GM12865 (cell line): ENCODE measurements around the gene AK1.

Experiments used
- DNase-seq: peaks from one replicate; pipeline ENCODE4 v3.0.0; 2010; ENCODE audit warnings: low read depth
- H3K4me3 ChIP-seq: 2 replicates; pipeline ENCODE4 v1.5.1; 2011; ENCODE audit warnings: mild to moderate bottlenecking, low read depth, low read length, control low read depth
- TF ChIP-seq, protein P1 (sequence below): IDR thresholded peaks from 2 replicates; pipeline ENCODE4 v1.5.1; 2011; ENCODE audit warnings: low read length, control low read depth, low read depth, inconsistent platforms; ENCODE audit not compliant: insufficient read depth; ENCODE audit errors: missing control alignments

AK1 gene

DNA sequence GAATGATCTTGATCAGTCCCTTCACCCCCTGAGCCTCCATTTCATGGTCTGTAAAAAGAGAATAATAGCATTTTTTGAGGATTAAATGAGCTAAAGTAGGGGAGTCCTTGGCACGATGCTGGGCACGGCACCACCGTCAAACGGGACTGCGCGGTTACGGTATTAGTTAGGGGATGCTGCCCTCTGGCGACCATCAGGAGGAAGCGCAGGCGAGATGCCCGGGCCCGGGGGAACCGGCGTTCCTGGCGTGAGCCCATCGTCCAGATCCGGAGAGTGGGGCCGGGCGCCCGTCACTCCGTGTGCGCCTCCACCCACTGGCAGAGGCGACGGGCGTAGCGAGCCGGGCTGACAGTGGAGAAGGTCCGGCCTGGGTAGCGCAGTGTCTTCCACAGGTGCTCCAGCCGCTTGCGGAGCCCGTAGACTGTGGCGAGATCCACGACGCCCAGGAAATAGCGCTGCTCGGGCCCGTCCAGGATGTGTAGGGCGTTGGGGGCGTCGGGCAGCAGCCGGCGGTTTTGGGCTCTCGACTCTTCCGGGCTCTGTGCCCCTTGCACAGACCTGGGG, 44.2 kb upstream of the AK1 start:
- TF ChIP-seq, protein P1, sequence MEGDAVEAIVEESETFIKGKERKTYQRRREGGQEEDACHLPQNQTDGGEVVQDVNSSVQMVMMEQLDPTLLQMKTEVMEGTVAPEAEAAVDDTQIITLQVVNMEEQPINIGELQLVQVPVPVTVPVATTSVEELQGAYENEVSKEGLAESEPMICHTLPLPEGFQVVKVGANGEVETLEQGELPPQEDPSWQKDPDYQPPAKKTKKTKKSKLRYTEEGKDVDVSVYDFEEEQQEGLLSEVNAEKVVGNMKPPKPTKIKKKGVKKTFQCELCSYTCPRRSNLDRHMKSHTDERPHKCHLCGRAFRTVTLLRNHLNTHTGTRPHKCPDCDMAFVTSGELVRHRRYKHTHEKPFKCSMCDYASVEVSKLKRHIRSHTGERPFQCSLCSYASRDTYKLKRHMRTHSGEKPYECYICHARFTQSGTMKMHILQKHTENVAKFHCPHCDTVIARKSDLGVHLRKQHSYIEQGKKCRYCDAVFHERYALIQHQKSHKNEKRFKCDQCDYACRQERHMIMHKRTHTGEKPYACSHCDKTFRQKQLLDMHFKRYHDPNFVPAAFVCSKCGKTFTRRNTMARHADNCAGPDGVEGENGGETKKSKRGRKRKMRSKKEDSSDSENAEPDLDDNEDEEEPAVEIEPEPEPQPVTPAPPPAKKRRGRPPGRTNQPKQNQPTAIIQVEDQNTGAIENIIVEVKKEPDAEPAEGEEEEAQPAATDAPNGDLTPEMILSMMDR, result peak; percentile 86
- peak; percentile 73 for DNase-seq
- H3K4me3 ChIP-seq, result no peak overlapping the region

DNA sequence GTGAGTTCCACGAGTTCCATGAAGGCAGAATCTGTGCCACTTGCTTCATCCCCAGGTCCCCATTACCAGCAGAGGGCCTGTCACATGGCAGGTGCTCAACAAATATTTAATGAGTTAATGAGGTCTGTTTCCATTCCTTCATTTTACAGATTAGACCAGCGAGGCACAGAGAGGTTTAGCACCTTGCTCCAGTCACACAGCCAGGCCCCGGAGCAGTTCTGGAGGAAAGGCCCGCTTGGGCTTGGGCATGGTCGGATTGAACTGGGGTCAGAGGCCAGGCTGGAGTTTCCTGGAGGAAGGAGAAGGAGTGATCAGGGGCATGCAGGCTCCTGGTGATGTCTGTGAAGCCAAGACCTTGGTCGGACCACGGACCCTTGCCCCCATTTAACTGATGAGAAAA, 43.3 kb upstream of the AK1 start:
- H3K4me3 ChIP-seq, result no peak overlapping the region
- TF ChIP-seq, protein P1, result no peak
- no peak for DNase-seq

DNA sequence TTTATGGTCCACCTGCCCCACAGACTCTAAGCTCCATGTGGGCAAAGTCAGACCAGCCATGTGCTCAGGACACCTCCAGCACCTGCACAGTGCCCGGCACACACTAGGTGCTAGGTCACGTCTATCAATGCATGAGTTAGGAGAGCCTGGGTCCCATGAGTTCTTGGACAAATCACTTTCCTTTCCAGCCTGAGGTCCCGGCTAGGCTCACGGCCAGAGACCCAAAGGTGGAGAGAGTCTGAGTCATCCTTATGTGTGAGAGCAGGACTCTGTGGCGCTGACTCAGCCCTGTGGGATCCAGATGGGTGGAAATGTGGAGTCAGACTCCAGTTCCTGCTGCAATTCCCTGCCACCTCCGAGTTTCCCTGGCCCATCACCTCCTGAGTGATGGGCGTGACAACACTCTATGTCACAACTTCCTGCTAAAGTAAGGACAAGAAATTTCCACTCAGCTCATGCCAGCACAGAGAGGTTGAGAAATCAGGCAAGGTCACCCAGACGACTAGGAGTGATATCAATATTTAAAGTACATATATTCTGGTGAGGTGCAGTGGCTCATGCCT, 41.9 kb upstream of the AK1 start:
- TF ChIP-seq, protein P1, result no peak
- H3K4me3 ChIP-seq, result no peak overlapping the region
- DNase-seq, result no peak

DNA sequence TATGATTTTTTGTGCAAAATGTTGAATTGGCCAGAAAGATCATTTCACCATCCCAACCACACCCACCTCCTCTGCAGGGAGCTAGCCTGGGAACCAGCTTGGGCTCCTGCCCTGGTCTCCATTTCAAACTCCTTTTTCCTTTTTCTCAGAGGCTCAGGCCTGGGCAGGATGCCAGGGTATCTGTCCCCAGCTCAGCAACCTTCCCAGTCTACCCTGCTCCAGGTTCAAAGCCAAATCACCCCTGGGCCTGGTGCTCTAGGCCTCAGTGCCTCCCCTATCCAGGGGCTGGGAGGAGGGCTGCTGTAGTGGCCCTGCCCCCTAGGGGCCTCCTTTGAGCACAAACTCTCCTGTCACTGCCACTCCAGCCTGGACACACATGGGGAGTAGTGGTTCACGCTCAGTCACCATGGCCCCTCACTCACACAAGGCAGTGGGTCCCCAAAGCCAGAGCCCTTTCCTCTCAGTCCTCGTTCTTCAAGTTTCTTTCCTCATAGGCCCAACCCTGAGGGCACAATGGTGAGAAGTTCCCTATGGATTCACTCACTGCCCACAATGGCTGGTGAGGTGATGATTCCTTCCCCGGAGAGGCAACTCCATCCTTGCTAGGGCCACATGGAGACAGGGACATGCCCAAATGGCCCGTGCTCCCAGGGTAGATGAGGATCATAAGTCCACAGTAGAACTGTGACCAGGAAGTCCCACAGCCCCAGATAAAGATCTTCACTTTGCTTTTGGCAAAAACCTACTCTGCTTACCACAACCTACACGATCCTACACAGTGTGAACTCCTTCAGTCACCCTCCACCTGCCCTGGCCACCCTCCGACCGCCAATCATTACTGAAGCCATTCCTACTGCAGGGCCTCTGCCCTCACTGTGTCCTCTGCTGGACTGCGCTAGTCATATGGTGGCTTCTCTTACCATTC, 41.0 kb upstream of the AK1 start:
- DNase-seq, result peak; percentile 39
- TF ChIP-seq, protein P1, result peak; percentile 13
- H3K4me3 ChIP-seq, result no peak overlapping the region

DNA sequence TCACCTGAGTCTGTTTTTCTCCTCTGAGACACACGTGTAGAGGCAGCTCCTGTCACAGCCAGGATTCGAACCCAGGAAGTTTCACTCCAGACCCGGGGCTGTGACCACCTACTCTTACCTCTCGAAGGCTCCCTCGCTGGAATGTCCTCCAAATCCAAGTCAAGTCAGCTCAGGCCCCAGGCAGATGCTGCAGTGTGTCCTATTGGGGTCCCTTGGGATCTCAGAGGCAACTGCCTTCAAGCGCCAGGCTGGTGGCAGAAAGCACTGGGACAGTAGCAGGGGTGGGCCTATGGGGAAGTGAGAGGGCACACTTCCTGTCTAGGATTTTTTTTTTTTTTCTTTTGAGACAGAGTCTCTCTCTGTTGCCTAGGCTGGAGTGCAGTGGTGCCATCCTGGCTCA, 40.1 kb upstream of the AK1 start:
- peak; percentile 80 for DNase-seq
- peak overlapping the region; percentile 59 for H3K4me3 ChIP-seq

DNA sequence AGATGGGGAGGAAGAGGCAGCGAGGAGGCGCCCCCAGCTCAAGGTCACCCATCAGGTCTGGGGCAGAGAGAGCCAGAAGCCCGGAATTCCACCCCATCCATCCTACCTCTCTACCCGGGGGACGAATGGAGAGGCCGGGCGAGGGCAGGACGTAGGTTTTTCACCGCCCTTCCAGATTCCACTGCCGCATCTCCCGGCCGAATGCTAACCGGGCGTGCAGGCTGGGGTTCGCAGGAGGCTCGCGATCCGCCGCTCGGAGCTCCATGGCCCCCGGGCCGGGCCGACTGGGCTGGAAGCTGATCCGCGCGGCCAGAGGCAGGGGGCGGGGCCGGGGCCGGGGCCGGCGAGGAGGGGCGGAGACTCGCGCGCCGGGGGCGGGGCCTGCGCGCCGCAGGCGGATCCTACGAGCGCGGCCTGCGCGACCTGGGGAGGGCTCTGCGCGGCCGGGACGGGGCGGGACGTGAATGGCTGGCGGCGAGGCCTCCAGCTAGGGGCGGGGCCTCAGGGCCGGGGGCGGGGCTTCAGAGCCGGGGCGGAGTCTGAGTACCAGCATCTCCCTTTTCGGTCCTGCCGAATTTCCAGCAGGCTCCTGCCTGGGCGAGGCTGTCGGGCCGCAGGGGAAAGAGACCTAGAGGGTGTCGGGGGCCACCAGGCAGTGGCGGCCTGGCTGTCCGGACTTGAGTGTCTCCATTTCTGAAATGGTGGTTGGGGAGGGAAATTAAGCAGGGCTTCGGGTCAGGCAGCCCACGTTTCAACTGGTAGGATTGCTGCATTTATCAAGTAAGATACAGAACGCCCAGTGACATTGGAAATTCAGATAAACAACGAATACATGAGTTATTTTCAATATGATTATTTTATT, 39.5 kb upstream of the AK1 start, which contains the start of gene ST6GALNAC4:
ST6GALNAC4 (minus strand) TSS at position 322 of the 862 bp plus-strand sequence. CDS start 622 bp downstream, outside the sequence.
- H3K4me3 ChIP-seq, result peak within 1 kb of the TSS; percentile 75
- TF ChIP-seq, protein P1, result no peak
- peak; percentile 97 for DNase-seq

More for the DNA sequence above, 40.1 kb upstream of the AK1 start:
- TF ChIP-seq, protein P1, result no peak
